Activated CD8-positive, alpha-beta memory T cell treated with anti-CD3 and anti-CD28 coated beads for 36 hours (primary cell): ENCODE data around the gene SPRED3. TPM values are rescaled to one million over a fixed set of nuclear protein-coding genes. Genes with fewer than 3 reads are reported as not detected.
"Not testable (repeated sequence)": the region's sequence is repeated elsewhere in the genome, so short reads cannot be mapped to it uniquely, and the experiment has no call there.

ENCODE experiments used
- CTCF ChIA-PET: fragments of 350-600 bp; sonication (Branson Sonifier 250); formaldehyde crosslinking; loops from one replicate; lab custom pipeline; 2021; ENCODE audit warnings: antibody characterized with exemption; lab: Charles Lee
- POLR2A ChIA-PET: fragments of 350-600 bp; sonication (Branson Sonifier 250); formaldehyde crosslinking; loops from one replicate; lab custom pipeline; 2021; ENCODE audit warnings: antibody characterized with exemption; lab: Charles Lee
- total RNA-seq, 2 experiments: library from RNA; stranded (reverse); gene quantifications; one replicate each; pipeline ENCODE4 v1.2.3, GENCODE V29; 2021

Gene SPRED3
- total RNA-seq, 2 experiments from 2014 or later, result 0.61 to 0.80 TPM

DNA sequence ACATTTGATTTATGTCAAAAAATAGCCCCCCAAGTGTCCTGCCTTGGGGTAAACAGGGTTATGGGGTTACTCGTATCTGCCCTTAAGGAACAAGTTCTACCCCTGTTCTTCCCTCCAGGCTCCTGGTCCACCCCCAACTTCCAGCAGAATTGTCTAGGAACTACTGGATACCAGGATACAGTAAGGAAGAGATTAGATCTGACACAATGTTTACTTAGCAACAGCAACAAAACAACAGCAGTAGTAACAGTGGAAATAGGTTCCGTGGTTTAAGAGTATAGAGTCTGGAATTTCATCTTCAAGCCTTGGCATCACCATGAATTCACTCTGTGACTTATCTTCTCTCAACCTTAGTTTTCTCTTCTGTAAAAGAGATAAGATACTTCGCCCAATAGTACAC lies 12.7 kb downstream of the SPRED3 start:
- ChIA-PET CTCF (interaction anchor here (1.5 kb wide), 1 partner anchor 13 kb away, joined by 4 read pairs; the partner anchor contains the start of gene GGN), POLR2A (no interaction called here)

DNA sequence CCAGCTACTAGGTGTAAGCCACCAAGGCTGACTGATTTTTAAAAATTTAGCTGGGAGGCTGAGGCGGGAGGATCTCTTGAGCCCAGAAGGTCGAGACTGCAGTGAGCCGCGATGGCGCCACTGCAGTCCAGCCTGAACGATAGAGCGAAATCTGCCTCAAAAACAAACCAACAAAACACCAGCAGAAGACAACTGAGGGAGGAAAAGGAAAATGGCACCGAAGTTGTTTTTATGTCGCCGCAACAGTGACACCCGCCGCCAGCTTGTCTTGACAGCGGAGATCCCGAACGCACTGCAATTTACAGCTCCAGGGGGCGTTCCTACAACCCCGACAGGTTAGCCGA lies 14.1 kb downstream of the SPRED3 start:
- ChIA-PET CTCF (interaction anchor here (0.6 to 2.0 kb wide), 29 partner anchors 8 to 530 kb away, joined by 3 to 25 read pairs (median 4); partner anchors contain the start of genes EIF3K, GGN, MAP4K1 and MRPS12), POLR2A (interaction anchor here (0.6 to 2.3 kb wide), 7 partner anchors 12 to 75 kb away, joined by 3 to 5 read pairs (median 3); partner anchors contain the start of genes GGN, PSMD8, RASGRP4 and SPRED3)

DNA sequence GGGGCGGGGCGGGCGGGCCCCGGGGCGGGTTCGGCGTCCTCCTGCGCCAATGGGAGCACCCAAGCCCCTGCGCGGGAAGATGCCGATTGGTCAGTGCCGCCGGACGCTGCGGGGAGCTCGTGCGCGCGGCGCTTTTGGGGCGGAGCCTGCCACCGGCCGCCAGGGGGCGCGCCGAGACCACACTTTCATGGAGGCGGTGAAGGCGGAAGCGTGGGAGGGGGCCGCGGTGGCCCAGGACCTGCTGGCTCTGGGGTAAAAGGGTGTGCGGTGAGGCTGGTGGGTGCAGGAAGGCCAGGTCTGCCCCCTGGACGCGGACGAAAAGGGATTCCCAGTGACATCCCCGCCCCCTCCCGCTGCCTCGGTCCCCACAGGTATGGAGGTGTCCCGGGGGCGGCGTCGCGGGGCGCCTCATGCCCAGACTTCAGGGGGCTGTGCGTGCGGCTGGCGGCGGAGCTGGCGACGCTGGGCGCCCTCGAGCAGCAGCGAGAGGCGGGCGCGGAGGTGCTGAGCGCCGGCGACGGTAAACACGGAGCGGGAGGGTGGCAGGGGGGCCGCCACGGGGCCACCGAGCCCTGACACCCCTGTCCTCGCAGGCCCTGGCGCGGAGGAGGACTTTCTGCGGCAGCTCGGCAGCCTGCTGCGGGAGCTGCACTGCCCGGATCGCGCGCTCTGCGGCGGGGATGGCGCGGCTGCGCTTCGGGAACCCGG lies 14.6 kb downstream of the SPRED3 start, which contains the start of gene FAM98C:
TSS of gene FAM98C (plus strand) at position 127 of the 708 bp plus-strand sequence. CDS start at position 188, 61 bp downstream.
- CTCF ChIA-PET, result interaction anchor here (0.6 to 2.0 kb wide), 34 partner anchors 9 to 533 kb away, joined by 3 to 25 read pairs (median 4); partner anchors contain the start of genes EIF3K, GGN, MAP4K1 and MRPS12
- POLR2A ChIA-PET, result interaction anchor here (0.5 to 2.3 kb wide), 10 partner anchors 12 to 331 kb away, joined by 3 to 7 read pairs (median 4); partner anchors contain the start of genes GGN, PSMD8, RASGRP4 and SPRED3

DNA sequence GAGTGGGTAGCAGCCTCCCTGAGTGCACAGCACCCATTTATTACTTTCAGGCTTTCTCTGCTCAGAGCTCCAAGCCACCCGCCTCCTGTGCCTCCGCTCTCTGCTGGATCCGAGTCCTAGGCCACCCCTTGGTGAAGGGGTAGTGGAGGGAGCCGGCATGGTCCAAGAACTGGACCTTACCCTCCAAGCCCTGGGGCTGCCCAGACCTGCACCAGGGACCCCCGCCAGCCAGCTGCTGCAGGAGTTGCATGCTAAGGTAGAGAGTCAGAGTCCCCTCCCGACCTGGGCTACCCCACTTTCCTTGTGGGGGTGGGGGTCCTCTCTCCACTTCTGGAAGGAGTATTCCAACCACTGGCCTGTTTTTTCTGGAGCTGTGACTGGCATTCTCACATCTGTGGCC lies 16.4 kb downstream of the SPRED3 start:
- POLR2A ChIA-PET, result no interaction called here
- CTCF ChIA-PET, result interaction anchor here (1.4 kb wide), 1 partner anchor 229 kb away, joined by 5 read pairs; no protein-coding TSS in a partner anchor

DNA sequence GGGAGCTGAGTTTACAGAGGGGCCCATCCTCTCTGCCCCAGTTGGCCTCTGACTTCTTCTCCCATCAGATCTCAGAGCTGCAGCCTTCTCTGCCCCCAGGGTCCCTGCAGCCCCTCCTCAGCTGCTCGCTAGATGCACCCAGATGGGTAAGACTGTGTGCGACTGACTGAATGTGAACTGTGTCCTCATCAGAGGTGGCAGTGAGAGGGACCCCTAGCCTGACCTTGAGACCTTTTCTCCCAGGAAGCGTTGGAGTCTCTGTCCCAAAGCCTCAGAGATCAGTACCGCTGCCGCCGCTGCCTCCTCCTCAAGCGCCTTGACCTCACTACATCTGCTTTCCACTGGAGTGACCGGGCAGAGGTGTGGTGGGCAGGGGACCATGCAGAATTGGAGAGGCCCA lies 16.8 kb downstream of the SPRED3 start:
- ChIA-PET CTCF (interaction anchor here (1.4 kb wide), 1 partner anchor 229 kb away, joined by 5 read pairs; no protein-coding TSS in a partner anchor), POLR2A (no interaction called here)

DNA sequence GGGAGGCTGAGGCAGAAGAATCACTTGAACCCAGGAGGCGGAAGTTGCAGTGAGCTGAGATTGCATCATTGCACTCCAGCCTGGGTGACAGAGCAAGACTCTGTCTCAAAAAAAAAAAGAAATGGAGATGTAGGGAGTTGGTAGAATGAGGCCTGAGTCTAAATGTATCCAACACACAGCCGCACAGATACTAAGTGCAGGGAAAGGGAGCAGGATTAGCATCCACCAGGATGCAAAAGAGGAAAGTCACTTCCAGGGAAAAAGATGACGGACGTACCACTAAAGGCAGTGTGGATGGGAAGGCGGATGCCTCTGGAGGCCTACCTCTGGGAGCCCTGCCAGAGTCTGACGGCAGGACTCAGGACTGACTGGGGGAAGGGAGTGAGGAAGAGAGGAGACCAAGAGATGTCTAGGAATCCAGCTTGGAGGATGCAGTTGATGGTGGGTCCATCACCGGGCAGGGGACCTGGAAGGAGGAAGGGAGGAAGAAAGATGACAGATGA lies 21.2 kb downstream of the SPRED3 start:
- CTCF ChIA-PET, result no interaction called here
- POLR2A ChIA-PET, result no interaction called here

DNA sequence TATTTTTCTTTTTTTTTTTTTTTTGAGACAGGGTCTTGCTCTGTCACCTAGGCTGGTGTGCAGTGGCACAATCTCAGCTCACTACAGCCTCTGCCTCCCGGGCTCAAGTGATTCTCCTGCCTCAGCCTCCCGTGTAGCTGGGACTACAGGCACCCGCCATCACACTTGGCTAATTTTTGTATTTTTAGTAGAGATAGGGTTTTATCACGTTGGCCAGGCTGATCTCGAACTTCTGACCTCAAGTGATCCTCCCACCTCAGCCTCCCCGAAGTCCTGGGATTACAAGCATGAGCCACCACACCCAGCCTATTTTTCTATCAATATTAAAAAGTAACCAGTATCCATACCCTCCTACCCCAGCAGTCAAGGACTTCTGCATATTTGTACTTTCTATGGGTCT lies 21.9 kb downstream of the SPRED3 start:
- CTCF ChIA-PET, result interaction anchor here (0.7 kb wide), 1 partner anchor 259 kb away, joined by 4 read pairs; no protein-coding TSS in a partner anchor
- POLR2A ChIA-PET, result interaction anchor here (0.7 kb wide), 1 partner anchor 33 kb away, joined by 4 read pairs; no protein-coding TSS in a partner anchor

DNA sequence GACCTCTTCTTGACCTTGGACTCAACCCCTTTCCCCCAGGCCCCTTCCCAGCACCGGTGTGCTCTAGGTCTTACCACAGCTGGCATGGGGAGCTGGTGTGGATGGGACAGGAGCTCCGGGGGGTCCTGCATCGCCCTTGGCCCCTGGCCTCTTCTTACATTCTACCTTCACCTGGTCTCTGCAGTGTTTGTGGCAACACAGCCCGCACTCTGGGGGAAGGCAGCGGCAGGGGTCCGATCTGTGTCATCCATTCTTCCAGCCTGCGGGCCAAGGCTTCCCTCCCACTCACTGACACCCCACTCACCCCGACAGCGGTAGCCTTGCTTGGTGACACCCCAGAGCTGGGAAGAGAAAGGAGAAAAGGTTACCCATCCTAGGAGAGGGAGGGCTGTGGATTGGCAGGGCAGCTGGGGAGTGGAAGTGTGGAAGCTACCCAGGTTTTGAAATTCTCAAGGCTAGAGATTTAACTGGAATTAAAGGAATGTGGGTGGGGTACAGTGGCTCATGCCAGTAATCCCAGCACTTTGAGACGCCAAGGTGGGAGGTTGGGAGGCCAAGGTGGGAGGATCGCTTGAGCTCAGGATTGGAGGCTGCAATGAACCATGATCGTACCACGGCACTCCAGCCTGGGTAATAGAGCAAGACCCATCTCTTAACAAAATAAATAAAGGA lies 22.7 kb downstream of the SPRED3 start:
- ChIA-PET POLR2A (no interaction called here), CTCF (no interaction called here)

DNA sequence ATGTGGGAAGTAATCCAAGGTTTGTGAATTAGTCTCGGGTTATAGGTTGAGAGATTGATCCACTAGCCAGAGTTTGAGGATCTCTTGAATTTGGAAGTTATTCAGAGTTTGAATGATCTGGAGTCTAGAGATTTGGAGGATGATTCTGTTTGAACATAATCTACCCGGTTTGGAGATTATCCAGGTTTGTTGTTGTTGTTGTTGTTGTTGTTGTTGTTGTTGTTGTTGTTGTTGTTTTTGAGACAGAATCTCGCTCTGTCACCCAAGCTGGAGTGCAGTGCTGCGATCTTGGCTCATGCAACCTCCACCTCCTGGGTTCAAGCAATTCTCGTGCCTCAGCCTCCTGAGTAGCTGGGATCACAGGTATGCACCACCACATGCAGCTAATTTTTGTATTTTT lies 23.4 kb downstream of the SPRED3 start:
- POLR2A ChIA-PET, CTCF ChIA-PET: not testable (repeated sequence)

DNA sequence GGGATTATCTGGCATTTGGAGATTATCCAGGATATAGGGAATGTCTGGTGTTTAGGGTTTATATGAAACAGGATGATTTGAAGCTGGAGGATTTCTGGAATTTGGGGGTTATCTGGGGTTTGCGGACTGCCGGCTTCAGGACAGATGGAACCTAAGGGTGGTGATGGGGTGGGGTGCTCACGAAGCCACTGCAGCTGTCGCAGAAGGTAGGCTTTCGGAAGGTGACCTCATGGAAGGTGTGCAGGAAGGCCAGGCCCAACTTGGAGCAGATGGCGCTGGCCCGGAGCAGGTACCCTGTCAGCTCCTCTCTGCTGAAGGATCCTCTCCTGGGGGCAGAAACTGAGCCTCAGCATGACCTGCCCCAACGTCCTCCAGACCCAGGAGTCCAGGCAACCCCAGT lies 24.0 kb downstream of the SPRED3 start:
- ChIA-PET CTCF (interaction anchor here (0.5 kb wide), 1 partner anchor 546 kb away, joined by 4 read pairs; no protein-coding TSS in a partner anchor), POLR2A (no interaction called here)

DNA sequence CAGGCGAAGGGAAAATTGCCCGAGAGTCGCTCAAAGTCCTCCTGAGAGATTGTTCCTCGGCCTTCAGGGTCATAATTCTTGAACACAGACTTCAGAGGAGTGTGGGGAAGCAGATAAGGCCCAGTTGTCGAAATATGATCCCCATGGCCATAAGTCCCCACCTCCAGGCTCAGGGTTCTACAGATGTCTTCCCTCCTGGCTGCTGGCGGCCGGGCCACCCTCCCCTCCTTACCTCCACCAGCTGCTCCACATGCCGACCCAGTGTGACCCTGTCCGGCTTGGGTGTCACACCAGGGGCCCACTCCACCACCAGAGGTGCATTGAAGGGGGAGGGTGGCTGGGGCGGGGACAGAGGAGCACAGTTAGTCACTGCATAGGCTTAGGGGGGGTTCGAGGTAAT lies 24.5 kb downstream of the SPRED3 start:
- CTCF ChIA-PET, result interaction anchor here (0.5 to 0.6 kb wide), 2 partner anchors 79 to 546 kb away, joined by 4 read pairs; no protein-coding TSS in a partner anchor
- POLR2A ChIA-PET, result no interaction called here

DNA sequence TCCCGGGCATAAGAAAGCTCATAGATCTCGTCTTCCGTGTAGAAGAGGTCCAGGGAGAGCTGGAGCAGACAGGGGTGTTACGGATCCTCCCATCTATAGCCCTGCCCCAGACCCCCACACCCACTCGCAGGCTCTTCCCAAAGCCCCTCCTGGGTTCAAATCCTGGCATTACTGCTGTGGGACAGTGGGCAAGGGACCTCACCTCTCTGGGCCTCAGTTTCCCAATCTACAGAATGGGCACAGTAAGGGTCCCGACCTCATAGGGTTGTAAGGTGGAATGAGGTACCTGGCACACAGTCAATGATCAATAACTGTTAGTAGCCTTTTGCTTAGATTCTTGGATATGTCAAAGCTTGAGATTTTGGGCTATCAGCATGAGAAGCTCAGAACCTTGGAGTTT lies 24.9 kb downstream of the SPRED3 start:
- ChIA-PET CTCF (interaction anchor here (0.6 kb wide), 1 partner anchor 78 kb away, joined by 4 read pairs; no protein-coding TSS in a partner anchor), POLR2A (no interaction called here)

DNA sequence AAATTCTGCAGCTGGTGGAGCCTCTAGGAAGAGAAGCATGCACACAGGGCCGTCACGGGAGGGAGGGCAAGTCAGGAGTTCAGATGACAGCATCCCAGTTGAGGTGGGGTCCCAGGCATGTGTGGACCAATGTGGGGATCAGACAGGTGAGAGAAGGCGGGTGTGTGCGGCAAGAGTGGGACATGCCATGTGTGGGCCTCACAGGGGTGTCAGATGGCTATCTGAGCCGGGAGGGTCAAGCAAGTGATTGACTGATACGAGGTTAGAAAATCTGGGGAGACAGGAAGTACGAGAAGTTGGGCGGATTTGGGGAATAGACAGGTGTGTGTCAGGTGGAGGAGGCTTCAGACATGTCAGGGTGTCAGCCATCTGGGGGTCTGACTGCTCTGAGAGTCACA lies 28.6 kb downstream of the SPRED3 start:
- CTCF ChIA-PET, result interaction anchor here (0.5 kb wide), 1 partner anchor 156 kb away, joined by 3 read pairs; no protein-coding TSS in a partner anchor
- POLR2A ChIA-PET, result no interaction called here

DNA sequence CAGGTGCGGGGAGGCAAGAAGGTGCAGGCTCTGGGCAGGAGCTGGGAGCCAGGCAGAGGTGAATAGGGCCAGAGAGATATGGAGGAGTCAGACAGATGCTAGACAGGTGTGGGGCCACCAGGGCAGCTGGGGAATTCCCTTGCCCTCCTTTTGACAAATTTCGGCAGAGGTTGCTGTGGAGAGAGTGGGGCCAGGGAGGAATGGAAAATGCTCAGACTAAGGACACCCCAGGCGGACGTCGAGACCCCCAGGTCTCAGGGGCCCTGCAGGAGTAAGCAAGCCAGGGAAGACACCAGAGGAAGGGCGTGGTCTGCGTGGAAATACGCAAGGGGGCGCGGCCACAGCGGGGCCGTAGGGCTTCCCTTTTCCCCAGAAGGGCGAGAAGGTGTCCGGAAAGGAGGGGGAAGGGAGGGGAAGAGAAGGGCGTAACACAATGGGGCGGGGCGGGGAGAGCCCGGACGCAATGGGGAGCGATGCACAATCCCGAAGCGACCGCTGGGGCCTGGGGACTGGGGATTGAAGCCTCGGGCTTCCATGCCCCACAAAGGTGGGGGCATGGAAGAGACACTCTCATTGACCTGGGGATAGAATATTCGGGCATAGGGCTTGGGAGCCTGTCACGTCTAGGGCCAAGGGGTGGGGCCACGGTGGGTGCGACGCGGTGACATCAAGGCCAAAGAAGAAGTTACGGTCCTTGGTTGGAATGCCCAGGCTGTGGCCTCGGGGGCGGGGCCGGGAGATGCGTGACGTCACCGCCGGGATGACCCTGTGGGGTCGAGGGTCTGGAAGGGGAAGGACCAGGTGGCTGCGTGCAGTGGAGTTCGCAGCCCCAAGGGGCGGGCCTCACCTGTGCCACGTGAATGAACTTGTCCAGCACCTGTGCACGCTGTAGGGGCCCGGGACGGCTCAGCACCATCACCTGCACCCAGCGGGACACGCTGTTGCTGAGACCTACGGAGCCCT lies 29.3 kb downstream of the SPRED3 start:
- ChIA-PET POLR2A (no interaction called here), CTCF (no interaction called here)

DNA sequence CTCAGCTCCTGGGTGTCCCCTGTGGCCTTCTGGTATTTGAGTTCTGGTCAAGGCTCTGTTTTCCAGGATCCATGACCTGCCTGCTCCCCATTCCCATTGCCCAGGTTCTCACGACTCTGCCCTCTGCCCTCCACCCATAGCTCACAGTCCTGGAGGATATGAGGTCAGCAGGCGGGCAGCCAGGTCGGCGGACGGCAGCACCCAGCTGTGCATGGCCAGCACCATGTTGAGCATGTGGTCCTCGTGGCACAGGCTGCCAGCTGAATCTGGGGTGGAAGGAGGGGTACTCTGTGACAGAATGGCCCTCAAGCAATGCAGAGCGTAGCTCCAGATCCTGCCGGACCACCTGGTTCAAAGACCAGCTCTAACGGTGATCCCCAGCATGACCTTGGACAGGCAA lies 32.4 kb downstream of the SPRED3 start:
- CTCF ChIA-PET, result interaction anchor here (1.0 kb wide), 1 partner anchor 95 kb away, joined by 3 read pairs; no protein-coding TSS in a partner anchor
- POLR2A ChIA-PET, result no interaction called here

DNA sequence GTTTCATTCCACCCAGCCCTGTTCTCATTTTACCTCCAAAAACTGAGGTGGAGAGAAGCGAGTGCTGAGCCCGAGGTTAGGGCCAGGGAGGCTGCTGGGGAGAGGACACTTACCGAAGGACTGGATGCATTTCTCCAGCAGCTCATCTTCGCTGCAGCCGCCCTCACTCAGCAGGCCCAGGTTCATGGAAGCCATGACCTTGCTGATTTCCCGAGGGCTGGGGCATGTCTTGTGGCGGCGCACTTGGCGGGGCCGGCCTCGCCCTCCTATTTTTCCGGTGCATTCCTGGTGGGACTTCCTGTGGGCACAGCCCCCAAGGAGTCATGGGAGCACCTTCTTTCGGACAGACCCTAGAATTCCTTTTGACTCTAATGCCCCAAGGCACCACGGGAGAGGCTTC lies 33.4 kb downstream of the SPRED3 start:
- POLR2A ChIA-PET, result no interaction called here
- CTCF ChIA-PET, result interaction anchor here (1.0 kb wide), 1 partner anchor 94 kb away, joined by 3 read pairs; no protein-coding TSS in a partner anchor

DNA sequence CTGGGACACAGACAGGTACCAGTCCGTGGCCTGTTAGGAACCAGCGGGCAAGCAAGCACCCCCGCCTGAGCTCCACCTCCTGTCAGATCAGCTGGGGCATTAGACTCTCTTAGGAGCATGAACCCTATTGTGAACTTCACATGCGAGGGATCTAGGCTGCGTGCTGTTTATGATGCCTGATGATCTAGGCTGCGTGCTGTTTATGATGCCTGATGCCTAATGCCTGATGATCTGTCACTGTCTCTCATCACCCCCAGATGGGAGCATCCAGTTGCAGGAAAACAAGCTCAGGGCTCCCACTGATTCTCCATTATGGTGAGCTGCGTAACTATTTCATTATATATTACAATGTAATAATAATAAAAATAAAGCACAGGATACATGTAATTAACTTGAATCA lies 33.9 kb downstream of the SPRED3 start:
- ChIA-PET CTCF (no interaction called here), POLR2A (no interaction called here)

DNA sequence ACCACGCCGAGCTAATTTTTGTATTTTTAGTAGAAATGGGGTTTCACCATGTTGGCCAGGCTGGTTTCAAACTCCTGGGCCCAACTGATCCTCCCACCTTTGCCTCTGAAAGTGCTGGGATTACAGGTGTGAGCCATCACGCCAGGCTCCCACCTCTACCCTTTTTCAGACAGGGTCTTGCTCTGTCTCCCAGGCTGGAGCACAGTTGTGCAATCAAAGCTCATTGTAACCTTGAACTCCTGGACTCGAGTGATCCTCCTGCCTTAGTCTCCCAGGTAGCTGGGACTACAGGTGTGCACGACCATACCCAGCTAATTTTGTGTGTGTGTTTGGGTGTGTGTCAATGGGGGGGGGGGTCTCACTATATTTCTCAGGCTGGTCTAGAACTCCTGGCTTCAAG lies 35.8 kb downstream of the SPRED3 start:
- CTCF ChIA-PET, result interaction anchor here (0.6 kb wide), 1 partner anchor 26 kb away, joined by 3 read pairs; no protein-coding TSS in a partner anchor
- POLR2A ChIA-PET, result no interaction called here
